GM18517 (cell line): ENCODE measurements around the gene ZCWPW1.
"Not testable (repeated sequence)": the region's sequence is repeated elsewhere in the genome, so short reads cannot be mapped to it uniquely, and the experiment has no call there.

Source experiments
- ATAC-seq: cut with Tn5 transposase; IDR thresholded peaks from one replicate; pipeline ENCODE4 v1.9.1; 2021; ENCODE audit warnings: mild to moderate bottlenecking, moderate library complexity; ENCODE audit not compliant: unreplicated experiment

ZCWPW1 gene

DNA sequence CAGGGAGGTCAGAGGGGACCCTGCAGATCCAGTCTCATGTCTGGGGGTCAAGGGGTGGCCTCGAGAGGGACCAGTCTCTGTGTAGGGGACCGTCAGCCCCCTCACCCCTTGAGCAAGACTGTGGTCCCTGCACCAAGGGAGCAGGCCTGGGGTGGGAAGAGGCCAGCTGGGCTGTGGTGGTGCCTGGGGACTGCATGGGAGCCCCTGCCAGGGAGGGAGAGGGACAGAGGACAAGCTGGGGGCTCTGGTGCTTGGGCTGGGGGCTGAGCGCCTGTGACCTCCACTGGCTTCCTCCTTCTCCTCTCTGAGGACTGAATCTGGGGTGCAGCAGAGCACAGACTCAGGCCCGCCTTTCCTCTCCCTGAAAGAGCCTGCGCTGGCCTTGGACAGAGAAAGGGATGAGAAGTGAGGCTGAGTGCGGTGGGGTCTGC, 71.4 kb downstream of the ZCWPW1 start:
- ATAC-seq, result no peak

GRCh38 chr7:100356416-100357068, 72.0 kb downstream of the ZCWPW1 start:
- no peak for ATAC-seq

DNA sequence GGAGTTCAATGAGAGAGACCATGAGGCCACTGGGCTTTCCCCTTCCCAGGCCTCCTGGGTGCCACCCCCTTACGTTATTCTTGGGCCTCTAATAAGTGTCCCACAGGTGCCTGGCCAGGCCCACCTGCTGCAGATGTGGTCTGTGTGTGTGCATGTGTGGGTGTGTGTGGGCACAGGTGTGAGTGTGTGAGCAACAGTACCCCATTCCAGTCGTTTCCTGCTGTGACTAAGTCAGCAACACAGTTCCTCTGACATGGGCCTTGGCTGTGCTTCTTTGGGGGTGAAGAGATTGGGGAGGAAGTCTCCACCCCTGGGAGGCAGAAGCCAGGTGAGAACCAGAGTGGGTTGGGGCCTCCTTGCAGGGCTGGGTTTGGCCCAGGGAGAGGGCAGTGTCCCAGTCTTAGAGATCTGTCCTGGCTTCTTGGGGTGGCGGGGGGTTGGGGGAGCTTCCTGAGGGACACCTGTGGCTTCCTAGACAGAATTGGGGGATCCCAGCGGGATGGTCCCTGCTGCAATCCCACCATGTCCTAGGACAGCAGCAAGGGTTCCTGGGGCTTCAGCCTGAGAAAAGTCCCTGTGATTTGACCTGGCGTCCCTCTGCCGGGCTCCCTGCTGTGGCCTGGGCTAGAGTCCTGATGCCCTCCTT, 74.7 kb downstream of the ZCWPW1 start:
- ATAC-seq, result no peak

- no peak for ATAC-seq
Observed at GRCh38 chr7:100352984-100353684, 75.4 kb downstream of the ZCWPW1 start.

DNA sequence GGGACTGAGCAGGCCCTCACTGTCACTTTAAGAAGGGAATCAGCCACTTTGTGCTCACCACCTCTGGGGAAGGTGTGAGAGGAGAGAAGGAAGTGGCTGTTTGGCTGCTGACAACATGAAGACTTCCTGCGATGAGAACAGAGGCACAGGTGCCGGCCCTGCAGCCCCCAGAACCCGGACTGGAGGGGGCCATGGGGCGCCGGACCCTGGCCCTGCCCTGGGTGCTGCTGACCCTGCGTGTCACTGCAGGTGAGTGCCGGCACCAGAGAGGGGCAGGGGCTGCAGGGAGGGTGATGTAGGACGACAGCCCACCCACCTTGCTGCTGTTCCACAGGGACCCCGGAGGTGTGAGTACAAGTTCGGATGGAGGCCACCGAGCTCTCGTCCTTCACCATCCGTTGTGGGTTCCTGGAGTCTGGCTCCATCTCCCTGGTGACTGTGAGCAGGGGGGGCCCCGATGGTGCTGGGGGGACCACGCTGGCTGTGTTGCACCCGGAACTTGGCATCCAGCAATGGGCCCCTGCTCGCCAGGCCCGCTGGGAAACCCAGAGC, 76.2 kb downstream of the ZCWPW1 start:
- ATAC-seq, result not testable (repeated sequence)

DNA sequence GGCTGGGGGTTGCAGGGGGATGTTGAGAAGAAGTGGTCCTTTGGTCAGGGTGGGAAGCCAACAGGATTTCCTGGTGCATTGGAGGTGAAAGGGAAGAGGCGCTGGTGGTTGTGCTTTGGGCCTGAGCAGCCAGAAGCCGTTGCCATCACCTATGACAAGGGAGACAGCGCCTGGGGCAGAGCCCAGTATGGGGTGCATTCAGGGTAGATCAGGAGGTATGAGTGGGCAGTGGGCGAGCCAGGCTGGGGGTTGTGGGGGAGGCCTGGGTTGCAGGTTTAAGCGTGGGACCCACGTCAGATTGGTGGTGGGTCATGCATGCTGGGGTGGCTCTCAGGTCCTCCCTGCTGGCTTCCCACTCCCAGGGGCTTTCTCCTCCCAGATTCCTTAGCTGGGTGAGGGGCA, 76.8 kb downstream of the ZCWPW1 start:
- ATAC-seq, result no peak
